Smooth muscle cell (in vitro differentiated cells): ENCODE results near the gene RMP24.
"Not testable (repeated sequence)": the region's sequence is repeated elsewhere in the genome, so short reads cannot be mapped to it uniquely, and the experiment has no call there.

Source experiments
- DNase-seq: peaks from one replicate; lab custom pipeline; 2025; ENCODE audit not compliant: unreplicated experiment; lab: John Stamatoyannopoulos, UW
- H2AFZ ChIP-seq: fragments of 200-600 bp; sonication (generic); 2 replicates; pipeline ENCODE4 v1.6.0; 2016; ENCODE audit warnings: antibody characterized with exemption, low read depth, mild to moderate bottlenecking
- H3F3A ChIP-seq: fragments of 200-600 bp; sonication (generic); 2 replicates; pipeline ENCODE4 v1.6.0; 2017; ENCODE audit warnings: antibody characterized with exemption, low read depth
- H3K27ac ChIP-seq: fragments of 200-600 bp; sonication (generic); 2 replicates; pipeline ENCODE4 v1.5.1; 2016; ENCODE audit warnings: low read depth, mild to moderate bottlenecking
- H3K27me3 ChIP-seq: fragments of 200-600 bp; sonication (generic); 2 replicates; pipeline ENCODE4 v1.6.1; 2016; ENCODE audit warnings: low read depth, mild to moderate bottlenecking
- H3K36me3 ChIP-seq: fragments of 200-600 bp; sonication (generic); 2 replicates; pipeline ENCODE4 v1.5.1; 2016; ENCODE audit warnings: low read depth
- H3K4me1 ChIP-seq: fragments of 200-600 bp; sonication (generic); 2 replicates; pipeline ENCODE4 v1.5.1; 2016; ENCODE audit warnings: low read depth
- H3K4me2 ChIP-seq: fragments of 200-600 bp; sonication (generic); 2 replicates; pipeline ENCODE4 v1.6.0; 2016; ENCODE audit warnings: mild to moderate bottlenecking
- H3K4me3 ChIP-seq: fragments of 200-600 bp; sonication (generic); 2 replicates; pipeline ENCODE4 v1.5.1; 2016; ENCODE audit warnings: mild to moderate bottlenecking
- H3K79me2 ChIP-seq: fragments of 200-600 bp; sonication (generic); 2 replicates; pipeline ENCODE4 v1.6.0; 2016; ENCODE audit warnings: low read depth, mild to moderate bottlenecking
- H3K9ac ChIP-seq: fragments of 200-600 bp; sonication (generic); 2 replicates; pipeline ENCODE4 v1.6.0; 2016; ENCODE audit warnings: low read depth
- H3K9me3 ChIP-seq: fragments of 200-600 bp; sonication (generic); replicated peaks from 2 replicates; pipeline ENCODE4 v1.5.1; 2016; ENCODE audit warnings: low read depth
- H4K20me1 ChIP-seq: fragments of 200-600 bp; sonication (generic); 2 replicates; pipeline ENCODE4 v1.6.0; 2016; ENCODE audit warnings: low read depth
- WGBS: methylation state at CpG from one replicate; pipeline ENCODE4 v1.1.7; 2016; ENCODE audit warnings: low lambda C conversion rate; 5-methylcytosine and 5-hydroxymethylcytosine counted together
- TF ChIP-seq, protein P1 (sequence below): fragments of 200-600 bp; sonication (generic); IDR thresholded peaks from 2 replicates; pipeline ENCODE4 v1.5.1; 2017; ENCODE audit warnings: borderline replicate concordance, mild to moderate bottlenecking, antibody characterized with exemption; ENCODE audit not compliant: insufficient read depth, poor library complexity, severe bottlenecking

The RMP24 gene

DNA sequence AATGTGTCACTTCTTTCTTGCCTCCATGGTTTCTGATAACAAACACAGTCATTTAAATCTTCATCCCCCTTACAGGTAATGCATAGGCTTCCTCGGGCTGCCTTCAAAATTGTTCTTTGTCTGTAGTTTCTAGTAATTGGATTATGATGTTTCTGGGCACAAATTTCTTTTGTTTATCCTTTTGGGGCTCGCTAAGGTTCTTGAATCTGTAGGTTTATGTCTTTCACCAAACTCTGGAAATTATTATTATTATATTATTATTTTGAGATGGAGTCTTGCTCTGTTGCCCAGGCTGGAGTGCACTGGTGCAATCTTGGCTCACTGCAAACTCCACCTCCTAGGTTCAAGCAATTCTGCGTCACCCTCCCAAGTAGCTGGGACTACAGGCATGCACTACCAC lies 16.3 kb upstream of the RMP24 start:
- no peak overlapping the region for H3K27ac ChIP-seq
- WGBS = 88% methylated on average over 3 of the region's 3 CpGs
- H2AFZ ChIP-seq = no peak overlapping the region
- H3K9ac ChIP-seq = no peak overlapping the region
- H3K4me2 ChIP-seq = no peak overlapping the region
- H3K36me3 ChIP-seq = no peaks in the 10 kb centered on the region
- H3F3A ChIP-seq = no peaks in the 10 kb centered on the region
- TF ChIP-seq, protein P1, sequence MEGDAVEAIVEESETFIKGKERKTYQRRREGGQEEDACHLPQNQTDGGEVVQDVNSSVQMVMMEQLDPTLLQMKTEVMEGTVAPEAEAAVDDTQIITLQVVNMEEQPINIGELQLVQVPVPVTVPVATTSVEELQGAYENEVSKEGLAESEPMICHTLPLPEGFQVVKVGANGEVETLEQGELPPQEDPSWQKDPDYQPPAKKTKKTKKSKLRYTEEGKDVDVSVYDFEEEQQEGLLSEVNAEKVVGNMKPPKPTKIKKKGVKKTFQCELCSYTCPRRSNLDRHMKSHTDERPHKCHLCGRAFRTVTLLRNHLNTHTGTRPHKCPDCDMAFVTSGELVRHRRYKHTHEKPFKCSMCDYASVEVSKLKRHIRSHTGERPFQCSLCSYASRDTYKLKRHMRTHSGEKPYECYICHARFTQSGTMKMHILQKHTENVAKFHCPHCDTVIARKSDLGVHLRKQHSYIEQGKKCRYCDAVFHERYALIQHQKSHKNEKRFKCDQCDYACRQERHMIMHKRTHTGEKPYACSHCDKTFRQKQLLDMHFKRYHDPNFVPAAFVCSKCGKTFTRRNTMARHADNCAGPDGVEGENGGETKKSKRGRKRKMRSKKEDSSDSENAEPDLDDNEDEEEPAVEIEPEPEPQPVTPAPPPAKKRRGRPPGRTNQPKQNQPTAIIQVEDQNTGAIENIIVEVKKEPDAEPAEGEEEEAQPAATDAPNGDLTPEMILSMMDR = no peak
- no peak for DNase-seq
- no peaks in the 10 kb centered on the region for H4K20me1 ChIP-seq
- H3K27me3 ChIP-seq = no peaks in the 10 kb centered on the region
- H3K79me2 ChIP-seq = no peaks in the 10 kb centered on the region
- no peaks in the 10 kb centered on the region for H3K9me3 ChIP-seq
- no peaks in the 10 kb centered on the region for H3K4me1 ChIP-seq
- H3K4me3 ChIP-seq = no peak overlapping the region

DNA sequence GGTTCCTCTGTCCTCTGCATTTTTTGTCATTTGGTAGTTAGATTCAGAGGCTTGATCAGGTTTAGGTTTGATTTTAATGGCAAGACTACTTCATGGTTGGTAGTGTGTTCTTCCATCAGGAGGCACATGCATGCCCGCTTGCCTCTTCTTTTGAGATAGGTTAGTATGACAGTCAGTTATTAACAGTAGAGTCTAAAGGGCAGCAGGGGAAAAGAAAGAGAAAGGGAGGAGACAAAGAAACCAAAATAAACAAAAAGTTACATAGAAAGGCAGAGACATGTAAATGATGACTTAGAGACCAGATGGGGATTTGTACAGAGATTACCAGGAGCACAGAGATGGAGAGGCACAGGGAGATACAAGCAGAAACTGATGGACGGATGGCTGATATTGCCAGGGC lies 10.2 kb upstream of the RMP24 start:
- DNase-seq = no peak
- WGBS = 98% methylated on average over 2 of the region's 2 CpGs
- H4K20me1 ChIP-seq = no peaks in the 10 kb centered on the region
- H3K4me2 ChIP-seq = no peak overlapping the region
- no peaks in the 10 kb centered on the region for H3F3A ChIP-seq
- H3K27me3 ChIP-seq = no peaks in the 10 kb centered on the region
- H3K4me3 ChIP-seq = no peak overlapping the region
- H3K9ac ChIP-seq = no peak overlapping the region
- H3K27ac ChIP-seq = no peak overlapping the region
- no peaks in the 10 kb centered on the region for H3K36me3 ChIP-seq
- H2AFZ ChIP-seq = no peak overlapping the region
- TF ChIP-seq, protein P1 = no peak
- no peaks in the 10 kb centered on the region for H3K79me2 ChIP-seq
- H3K4me1 ChIP-seq = no peaks in the 10 kb centered on the region
- H3K9me3 ChIP-seq = no peaks in the 10 kb centered on the region

DNA sequence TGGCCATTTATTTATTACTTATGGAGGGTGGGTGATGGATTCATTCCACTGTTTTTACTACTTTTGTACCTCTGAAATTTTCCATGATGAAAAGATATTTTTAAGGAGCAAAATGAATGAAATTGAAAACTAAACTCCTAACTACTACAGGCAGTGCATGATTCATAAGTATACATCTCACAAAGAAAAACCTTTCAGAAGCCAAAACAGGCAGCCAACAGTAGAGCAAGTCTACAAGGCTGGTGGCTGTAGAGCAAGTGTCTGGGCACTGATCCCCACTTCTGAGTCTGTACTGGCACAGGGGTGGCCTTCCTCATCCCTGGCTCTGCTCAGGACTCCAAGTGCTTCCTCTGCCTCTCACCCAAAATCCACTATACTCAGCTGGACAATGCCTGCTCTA lies 8.2 kb upstream of the RMP24 start:
- Histone ChIP-seq H3K36me3 (no peaks in the 10 kb centered on the region), H4K20me1 (no peaks in the 10 kb centered on the region), H3K27me3 (no peaks in the 10 kb centered on the region), H3K4me3 (no peak overlapping the region), H3K4me1 (no peaks in the 10 kb centered on the region), H3K27ac (no peak overlapping the region), H3K79me2 (no peaks in the 10 kb centered on the region), H3K4me2 (no peak overlapping the region), H3F3A (no peaks in the 10 kb centered on the region), H2AFZ (no peak overlapping the region), H3K9ac (no peak overlapping the region), H3K9me3 (no peaks in the 10 kb centered on the region)
- TF ChIP-seq, protein P1 = no peak
- DNase-seq = no peak

DNA sequence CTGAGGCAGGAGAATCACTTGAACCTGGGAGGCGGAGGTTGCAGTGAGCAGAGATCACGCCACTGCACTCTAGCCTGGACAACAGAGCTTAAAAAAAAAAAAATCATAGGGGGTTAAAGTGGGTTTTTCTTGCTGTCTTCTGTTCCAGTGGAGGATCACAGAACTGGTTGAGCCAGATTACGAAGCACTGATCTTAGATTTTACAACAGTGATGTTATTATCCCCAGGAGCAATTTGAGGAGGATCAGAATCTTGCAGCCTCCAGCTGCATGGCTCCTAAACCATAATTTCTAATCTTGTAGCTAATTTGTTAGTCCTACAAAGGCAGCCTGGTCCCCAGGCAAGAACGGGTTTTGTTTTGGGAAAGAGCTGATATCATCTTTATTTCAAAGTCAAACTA lies 4.6 kb upstream of the RMP24 start:
- not testable (repeated sequence) for H3K79me2 ChIP-seq, H3K27ac ChIP-seq, H3K4me1 ChIP-seq, H3K4me2 ChIP-seq, H3K4me3 ChIP-seq, H2AFZ ChIP-seq, H3K36me3 ChIP-seq, H4K20me1 ChIP-seq, H3F3A ChIP-seq, H3K9ac ChIP-seq, H3K9me3 ChIP-seq, DNase-seq, H3K27me3 ChIP-seq
- WGBS = 67% methylated on average over 4 of the region's 4 CpGs
